ENCODE data around the gene CDIP1. TPM values are rescaled to one million over a fixed set of nuclear protein-coding genes. Genes with fewer than 3 reads are reported as not detected.

Gene CDIP1
- total and polyA plus RNA-seq, 9 of the 15 experiments (the other 6 are each of a cell fraction or from before 2014, with no cell fraction given) = 0.29 TPM; not detected in 8

DNA sequence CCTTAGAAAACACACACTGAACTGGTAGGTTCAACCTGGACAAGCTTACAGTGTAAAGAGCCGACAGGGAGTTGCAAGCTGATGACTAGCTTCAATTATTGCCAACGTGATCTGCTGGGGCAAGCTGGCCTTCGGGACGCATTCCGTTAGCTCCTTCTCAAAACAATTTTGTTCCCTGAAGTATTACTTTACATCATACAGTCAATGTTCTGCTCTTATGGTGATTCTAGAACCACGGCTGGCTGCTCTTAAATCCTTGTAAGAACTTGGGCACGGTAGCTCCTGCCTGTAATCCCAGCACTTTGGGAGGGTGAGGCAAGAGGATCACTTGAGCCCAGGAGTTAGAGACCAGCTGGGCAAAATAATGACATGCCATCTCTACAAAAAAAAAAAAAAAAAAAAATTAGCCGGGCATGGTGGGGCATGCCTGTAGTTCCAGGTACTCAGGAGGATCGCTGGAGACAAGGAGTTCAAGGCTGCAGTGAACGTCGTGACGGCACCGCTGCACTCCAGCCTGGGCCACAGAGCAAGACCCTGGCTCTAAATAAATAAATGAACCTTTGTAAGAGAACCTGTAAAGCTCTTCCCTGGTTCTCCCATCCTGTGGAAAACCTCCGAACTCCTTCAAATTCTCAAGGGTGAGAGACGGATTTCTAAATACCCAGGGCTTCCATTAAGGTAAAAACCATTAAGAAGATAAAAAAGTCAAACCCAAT lies 2.0 kb downstream of the CDIP1 start:
- Histone ChIP-seq H3K27me3 (ENCODE audit: control insufficient read depth in 2 of 2, insufficient read depth in 2 of 2, low read length in 2 of 2) (peaks cover 12 to 33% of the 10 kb centered on the region in 2 experiments), H3K79me2 (ENCODE audit: control insufficient read depth, insufficient read depth, low read length) (no peaks in the 10 kb centered on the region), H3K4me2 (ENCODE audit: insufficient read depth, low read length) (no peak overlapping the region), H4K20me1 (replicated peaks; ENCODE audit: control insufficient read depth, insufficient read depth, low read length) (no peaks in the 10 kb centered on the region), H3K4me3 (no peak overlapping the region), H3K4me1 (replicated peaks in 1 of 2; ENCODE audit: control insufficient read depth in 2 of 2, insufficient read depth in 2 of 2, low read length in 2 of 2) (peaks cover 0 to 17% of the 10 kb centered on the region in 2 experiments; a peak in 2 of 5 replicates), H3K9me1 (ENCODE audit: control insufficient read depth, insufficient read depth, low read length) (no peaks in the 10 kb centered on the region), H3K9ac (ENCODE audit: insufficient read depth in 1 of 2, low read depth in 2 of 2, low read length in 2 of 2) (no peak overlapping the region), H3K27ac (ENCODE audit: extremely low read depth, low read depth, low read length) (no peak overlapping the region), H3K9me3 (replicated peaks; ENCODE audit: control insufficient read depth, insufficient read depth, low read depth, low read length) (no peaks in the 10 kb centered on the region; the same call in none of the 2 replicates), H2AFZ (ENCODE audit: low read depth, low read length) (no peak overlapping the region), H3K36me3 (ENCODE audit: control insufficient read depth, insufficient read depth, low read length) (no peaks in the 10 kb centered on the region)
- 9% methylated on average over 15 of the region's 15 CpGs for WGBS (ENCODE audit: insufficient coverage, low coverage, missing lambda C conversion rate)
- DNase-seq (ENCODE audit: extremely low read depth in 1 of 4, low spot score in 3 of 4) = no peak
- in situ Hi-C loops (cut with MboI) = no loop called here
- no peak for TF ChIP-seq ZNF24 (IDR thresholded peaks at IDR 0.05)
- TF ChIP-seq FUS (optimal IDR thresholded peaks at IDR 0.05; ENCODE audit: low read depth, low read length) = no peak
- TF ChIP-seq, protein P1, sequence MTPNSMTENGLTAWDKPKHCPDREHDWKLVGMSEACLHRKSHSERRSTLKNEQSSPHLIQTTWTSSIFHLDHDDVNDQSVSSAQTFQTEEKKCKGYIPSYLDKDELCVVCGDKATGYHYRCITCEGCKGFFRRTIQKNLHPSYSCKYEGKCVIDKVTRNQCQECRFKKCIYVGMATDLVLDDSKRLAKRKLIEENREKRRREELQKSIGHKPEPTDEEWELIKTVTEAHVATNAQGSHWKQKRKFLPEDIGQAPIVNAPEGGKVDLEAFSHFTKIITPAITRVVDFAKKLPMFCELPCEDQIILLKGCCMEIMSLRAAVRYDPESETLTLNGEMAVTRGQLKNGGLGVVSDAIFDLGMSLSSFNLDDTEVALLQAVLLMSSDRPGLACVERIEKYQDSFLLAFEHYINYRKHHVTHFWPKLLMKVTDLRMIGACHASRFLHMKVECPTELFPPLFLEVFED (CRISPR knock-in tag; conservative IDR thresholded peaks at IDR 0.05) = no peak
- no peak for TF ChIP-seq ZNF780A (CRISPR knock-in tag; IDR thresholded peaks at IDR 0.05)
- no peak for TF ChIP-seq BRD4 (IDR thresholded peaks at IDR 0.05)
- TF ChIP-seq, protein P2, sequence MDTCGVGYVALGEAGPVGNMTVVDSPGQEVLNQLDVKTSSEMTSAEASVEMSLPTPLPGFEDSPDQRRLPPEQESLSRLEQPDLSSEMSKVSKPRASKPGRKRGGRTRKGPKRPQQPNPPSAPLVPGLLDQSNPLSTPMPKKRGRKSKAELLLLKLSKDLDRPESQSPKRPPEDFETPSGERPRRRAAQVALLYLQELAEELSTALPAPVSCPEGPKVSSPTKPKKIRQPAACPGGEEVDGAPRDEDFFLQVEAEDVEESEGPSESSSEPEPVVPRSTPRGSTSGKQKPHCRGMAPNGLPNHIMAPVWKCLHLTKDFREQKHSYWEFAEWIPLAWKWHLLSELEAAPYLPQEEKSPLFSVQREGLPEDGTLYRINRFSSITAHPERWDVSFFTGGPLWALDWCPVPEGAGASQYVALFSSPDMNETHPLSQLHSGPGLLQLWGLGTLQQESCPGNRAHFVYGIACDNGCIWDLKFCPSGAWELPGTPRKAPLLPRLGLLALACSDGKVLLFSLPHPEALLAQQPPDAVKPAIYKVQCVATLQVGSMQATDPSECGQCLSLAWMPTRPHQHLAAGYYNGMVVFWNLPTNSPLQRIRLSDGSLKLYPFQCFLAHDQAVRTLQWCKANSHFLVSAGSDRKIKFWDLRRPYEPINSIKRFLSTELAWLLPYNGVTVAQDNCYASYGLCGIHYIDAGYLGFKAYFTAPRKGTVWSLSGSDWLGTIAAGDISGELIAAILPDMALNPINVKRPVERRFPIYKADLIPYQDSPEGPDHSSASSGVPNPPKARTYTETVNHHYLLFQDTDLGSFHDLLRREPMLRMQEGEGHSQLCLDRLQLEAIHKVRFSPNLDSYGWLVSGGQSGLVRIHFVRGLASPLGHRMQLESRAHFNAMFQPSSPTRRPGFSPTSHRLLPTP (IDR thresholded peaks at IDR 0.05; ENCODE audit: borderline replicate concordance, extremely low read depth, insufficient read length) = no peak
- TF ChIP-seq ZNF224 (CRISPR knock-in tag; IDR thresholded peaks at IDR 0.05) = no peak
- no peak for TF ChIP-seq SMARCA4 (IDR thresholded peaks at IDR 0.05)
- no peak for TF ChIP-seq PRMT5 (CRISPR knock-in tag; IDR thresholded peaks at IDR 0.05)
- TF ChIP-seq, protein P3, sequence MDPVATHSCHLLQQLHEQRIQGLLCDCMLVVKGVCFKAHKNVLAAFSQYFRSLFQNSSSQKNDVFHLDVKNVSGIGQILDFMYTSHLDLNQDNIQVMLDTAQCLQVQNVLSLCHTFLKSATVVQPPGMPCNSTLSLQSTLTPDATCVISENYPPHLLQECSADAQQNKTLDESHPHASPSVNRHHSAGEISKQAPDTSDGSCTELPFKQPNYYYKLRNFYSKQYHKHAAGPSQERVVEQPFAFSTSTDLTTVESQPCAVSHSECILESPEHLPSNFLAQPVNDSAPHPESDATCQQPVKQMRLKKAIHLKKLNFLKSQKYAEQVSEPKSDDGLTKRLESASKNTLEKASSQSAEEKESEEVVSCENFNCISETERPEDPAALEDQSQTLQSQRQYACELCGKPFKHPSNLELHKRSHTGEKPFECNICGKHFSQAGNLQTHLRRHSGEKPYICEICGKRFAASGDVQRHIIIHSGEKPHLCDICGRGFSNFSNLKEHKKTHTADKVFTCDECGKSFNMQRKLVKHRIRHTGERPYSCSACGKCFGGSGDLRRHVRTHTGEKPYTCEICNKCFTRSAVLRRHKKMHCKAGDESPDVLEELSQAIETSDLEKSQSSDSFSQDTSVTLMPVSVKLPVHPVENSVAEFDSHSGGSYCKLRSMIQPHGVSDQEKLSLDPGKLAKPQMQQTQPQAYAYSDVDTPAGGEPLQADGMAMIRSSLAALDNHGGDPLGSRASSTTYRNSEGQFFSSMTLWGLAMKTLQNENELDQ (CRISPR knock-in tag; IDR thresholded peaks at IDR 0.05; ENCODE audit: borderline replicate concordance) = no peak
- FAIRE-seq = no peak
- BruUV-seq (replicated peaks) = no TSS peak
- CTCF ChIA-PET (ENCODE audit: low intra/inter-chr PET ratio) = no interaction called here
- no peak for ATAC-seq
- POLR2A ChIA-PET = interaction anchor here (0.8 to 1.1 kb wide), 7 partner anchors 9 to 1541 kb away, joined by 3 to 5 read pairs (median 4); no protein-coding TSS in a partner anchor
- intact Hi-C loops (cut with micrococcal nuclease) = no loop called here
